ENCODE data around the gene LHPP.

The LHPP gene

DNA sequence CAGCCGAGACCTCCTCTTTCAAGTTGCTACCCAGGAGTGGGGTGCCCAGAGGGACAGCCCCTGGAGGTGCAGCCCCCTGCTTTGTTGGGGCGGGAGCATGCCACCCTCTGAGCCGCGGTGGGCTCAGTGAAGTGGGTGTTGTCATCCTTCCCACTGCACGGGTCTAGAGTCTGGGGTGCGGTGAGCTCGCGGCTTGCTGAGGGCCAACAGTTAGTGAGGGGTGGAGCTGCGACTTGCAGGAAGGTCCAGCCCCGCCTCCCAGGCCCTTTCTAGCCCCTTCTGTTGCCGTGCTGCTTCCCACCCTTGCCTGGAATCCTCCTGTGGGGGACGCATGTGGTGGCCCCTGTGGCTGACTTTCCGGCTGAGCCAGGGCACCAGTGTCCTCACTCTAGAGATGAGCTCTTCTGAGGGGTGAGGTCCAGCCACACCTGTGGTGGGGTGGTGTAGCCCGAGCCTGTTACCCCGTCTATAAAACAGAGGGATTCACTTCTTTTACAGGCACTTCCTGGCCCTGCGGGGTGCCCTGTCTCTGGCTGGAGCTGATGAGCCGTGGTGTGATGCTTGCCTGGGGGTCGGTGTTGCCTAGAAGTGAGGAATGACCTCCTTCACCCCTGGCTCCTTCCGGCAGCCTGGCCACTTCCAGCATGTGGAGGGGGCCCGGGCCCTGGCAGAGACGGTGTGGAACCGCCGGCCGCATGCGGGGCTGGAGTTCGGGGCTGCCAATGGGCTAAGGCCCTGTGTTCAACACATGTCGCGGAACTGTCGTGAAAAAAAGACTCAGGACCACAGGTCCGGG lies 154.6 kb downstream of the LHPP start:
- TF ChIP-seq ARNTL (CRISPR knock-in tag; IDR thresholded peaks at IDR 0.05; ENCODE audit: borderline replicate concordance, low read depth) (no peak), PPARA (CRISPR knock-in tag; IDR thresholded peaks at IDR 0.05; ENCODE audit: borderline replicate concordance) (no peak), GLIS3 (CRISPR knock-in tag; IDR thresholded peaks at IDR 0.05) (no peak), BACH2 (CRISPR knock-in tag; IDR thresholded peaks at IDR 0.05; ENCODE audit: borderline replicate concordance) (no peak), ZNF70 (CRISPR knock-in tag; IDR thresholded peaks at IDR 0.05) (no peak), TOX (CRISPR knock-in tag; IDR thresholded peaks at IDR 0.05; ENCODE audit: borderline replicate concordance) (no peak), ISL1 (CRISPR knock-in tag; IDR thresholded peaks at IDR 0.05) (no peak)
- TF ChIP-seq, protein P1, sequence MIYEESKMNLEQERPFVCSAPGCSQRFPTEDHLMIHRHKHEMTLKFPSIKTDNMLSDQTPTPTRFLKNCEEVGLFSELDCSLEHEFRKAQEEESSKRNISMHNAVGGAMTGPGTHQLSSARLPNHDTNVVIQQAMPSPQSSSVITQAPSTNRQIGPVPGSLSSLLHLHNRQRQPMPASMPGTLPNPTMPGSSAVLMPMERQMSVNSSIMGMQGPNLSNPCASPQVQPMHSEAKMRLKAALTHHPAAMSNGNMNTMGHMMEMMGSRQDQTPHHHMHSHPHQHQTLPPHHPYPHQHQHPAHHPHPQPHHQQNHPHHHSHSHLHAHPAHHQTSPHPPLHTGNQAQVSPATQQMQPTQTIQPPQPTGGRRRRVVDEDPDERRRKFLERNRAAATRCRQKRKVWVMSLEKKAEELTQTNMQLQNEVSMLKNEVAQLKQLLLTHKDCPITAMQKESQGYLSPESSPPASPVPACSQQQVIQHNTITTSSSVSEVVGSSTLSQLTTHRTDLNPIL (CRISPR knock-in tag; IDR thresholded peaks at IDR 0.05; ENCODE audit: low read depth): no peak
- no peak for ATAC-seq

DNA sequence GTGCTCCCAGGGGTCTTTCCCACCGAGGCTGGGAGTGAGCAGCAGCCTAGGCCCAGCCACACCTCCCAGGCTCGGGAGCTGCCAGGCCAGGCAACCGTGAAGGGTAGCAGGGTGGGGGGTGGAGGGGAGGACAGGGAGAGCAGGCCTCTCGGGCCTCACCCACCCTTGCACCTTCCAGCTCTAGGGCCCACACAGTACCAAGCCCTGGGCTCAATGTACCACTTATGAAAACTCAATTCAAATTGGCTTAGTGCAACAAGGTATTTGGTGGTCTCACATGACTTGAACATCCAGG lies 155.2 kb downstream of the LHPP start:
- ATAC-seq: no peak
- TF ChIP-seq TOX (CRISPR knock-in tag; IDR thresholded peaks at IDR 0.05; ENCODE audit: borderline replicate concordance) (no peak), ZNF70 (CRISPR knock-in tag; IDR thresholded peaks at IDR 0.05) (no peak), BACH2 (CRISPR knock-in tag; IDR thresholded peaks at IDR 0.05; ENCODE audit: borderline replicate concordance) (no peak), CSDC2 (CRISPR knock-in tag; IDR thresholded peaks at IDR 0.05) (no peak), ZNF8 (CRISPR knock-in tag; IDR thresholded peaks at IDR 0.05) (no peak), ZFP30 (CRISPR knock-in tag; IDR thresholded peaks at IDR 0.05) (no peak), OSR1 (CRISPR knock-in tag; IDR thresholded peaks at IDR 0.05) (no peak), SNAI2 (CRISPR knock-in tag; IDR thresholded peaks at IDR 0.05) (no peak), TCF4 (CRISPR knock-in tag; IDR thresholded peaks at IDR 0.05; ENCODE audit: borderline replicate concordance) (no peak), ISL1 (CRISPR knock-in tag; IDR thresholded peaks at IDR 0.05) (no peak)
- TF ChIP-seq, protein P1 (CRISPR knock-in tag; IDR thresholded peaks at IDR 0.05; ENCODE audit: low read depth): no peak
- TF ChIP-seq, protein P2, sequence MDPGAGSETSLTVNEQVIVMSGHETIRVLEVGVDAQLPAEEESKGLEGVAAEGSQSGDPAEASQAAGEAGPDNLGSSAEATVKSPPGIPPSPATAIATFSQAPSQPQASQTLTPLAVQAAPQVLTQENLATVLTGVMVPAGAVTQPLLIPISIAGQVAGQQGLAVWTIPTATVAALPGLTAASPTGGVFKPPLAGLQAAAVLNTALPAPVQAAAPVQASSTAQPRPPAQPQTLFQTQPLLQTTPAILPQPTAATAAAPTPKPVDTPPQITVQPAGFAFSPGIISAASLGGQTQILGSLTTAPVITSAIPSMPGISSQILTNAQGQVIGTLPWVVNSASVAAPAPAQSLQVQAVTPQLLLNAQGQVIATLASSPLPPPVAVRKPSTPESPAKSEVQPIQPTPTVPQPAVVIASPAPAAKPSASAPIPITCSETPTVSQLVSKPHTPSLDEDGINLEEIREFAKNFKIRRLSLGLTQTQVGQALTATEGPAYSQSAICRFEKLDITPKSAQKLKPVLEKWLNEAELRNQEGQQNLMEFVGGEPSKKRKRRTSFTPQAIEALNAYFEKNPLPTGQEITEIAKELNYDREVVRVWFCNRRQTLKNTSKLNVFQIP (CRISPR knock-in tag; IDR thresholded peaks at IDR 0.05; ENCODE audit: borderline replicate concordance, low read depth): no peak
- TF ChIP-seq, protein P3, sequence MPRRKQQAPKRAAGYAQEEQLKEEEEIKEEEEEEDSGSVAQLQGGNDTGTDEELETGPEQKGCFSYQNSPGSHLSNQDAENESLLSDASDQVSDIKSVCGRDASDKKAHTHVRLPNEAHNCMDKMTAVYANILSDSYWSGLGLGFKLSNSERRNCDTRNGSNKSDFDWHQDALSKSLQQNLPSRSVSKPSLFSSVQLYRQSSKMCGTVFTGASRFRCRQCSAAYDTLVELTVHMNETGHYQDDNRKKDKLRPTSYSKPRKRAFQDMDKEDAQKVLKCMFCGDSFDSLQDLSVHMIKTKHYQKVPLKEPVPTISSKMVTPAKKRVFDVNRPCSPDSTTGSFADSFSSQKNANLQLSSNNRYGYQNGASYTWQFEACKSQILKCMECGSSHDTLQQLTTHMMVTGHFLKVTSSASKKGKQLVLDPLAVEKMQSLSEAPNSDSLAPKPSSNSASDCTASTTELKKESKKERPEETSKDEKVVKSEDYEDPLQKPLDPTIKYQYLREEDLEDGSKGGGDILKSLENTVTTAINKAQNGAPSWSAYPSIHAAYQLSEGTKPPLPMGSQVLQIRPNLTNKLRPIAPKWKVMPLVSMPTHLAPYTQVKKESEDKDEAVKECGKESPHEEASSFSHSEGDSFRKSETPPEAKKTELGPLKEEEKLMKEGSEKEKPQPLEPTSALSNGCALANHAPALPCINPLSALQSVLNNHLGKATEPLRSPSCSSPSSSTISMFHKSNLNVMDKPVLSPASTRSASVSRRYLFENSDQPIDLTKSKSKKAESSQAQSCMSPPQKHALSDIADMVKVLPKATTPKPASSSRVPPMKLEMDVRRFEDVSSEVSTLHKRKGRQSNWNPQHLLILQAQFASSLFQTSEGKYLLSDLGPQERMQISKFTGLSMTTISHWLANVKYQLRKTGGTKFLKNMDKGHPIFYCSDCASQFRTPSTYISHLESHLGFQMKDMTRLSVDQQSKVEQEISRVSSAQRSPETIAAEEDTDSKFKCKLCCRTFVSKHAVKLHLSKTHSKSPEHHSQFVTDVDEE (CRISPR knock-in tag; IDR thresholded peaks at IDR 0.05): no peak
- TF ChIP-seq, protein P4, sequence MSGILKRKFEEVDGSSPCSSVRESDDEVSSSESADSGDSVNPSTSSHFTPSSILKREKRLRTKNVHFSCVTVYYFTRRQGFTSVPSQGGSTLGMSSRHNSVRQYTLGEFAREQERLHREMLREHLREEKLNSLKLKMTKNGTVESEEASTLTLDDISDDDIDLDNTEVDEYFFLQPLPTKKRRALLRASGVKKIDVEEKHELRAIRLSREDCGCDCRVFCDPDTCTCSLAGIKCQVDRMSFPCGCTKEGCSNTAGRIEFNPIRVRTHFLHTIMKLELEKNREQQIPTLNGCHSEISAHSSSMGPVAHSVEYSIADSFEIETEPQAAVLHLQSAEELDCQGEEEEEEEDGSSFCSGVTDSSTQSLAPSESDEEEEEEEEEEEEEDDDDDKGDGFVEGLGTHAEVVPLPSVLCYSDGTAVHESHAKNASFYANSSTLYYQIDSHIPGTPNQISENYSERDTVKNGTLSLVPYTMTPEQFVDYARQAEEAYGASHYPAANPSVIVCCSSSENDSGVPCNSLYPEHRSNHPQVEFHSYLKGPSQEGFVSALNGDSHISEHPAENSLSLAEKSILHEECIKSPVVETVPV (CRISPR knock-in tag; IDR thresholded peaks at IDR 0.05): no peak
- TF ChIP-seq, protein P5, sequence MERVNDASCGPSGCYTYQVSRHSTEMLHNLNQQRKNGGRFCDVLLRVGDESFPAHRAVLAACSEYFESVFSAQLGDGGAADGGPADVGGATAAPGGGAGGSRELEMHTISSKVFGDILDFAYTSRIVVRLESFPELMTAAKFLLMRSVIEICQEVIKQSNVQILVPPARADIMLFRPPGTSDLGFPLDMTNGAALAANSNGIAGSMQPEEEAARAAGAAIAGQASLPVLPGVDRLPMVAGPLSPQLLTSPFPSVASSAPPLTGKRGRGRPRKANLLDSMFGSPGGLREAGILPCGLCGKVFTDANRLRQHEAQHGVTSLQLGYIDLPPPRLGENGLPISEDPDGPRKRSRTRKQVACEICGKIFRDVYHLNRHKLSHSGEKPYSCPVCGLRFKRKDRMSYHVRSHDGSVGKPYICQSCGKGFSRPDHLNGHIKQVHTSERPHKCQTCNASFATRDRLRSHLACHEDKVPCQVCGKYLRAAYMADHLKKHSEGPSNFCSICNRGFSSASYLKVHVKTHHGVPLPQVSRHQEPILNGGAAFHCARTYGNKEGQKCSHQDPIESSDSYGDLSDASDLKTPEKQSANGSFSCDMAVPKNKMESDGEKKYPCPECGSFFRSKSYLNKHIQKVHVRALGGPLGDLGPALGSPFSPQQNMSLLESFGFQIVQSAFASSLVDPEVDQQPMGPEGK (CRISPR knock-in tag; IDR thresholded peaks at IDR 0.05; ENCODE audit: borderline replicate concordance): no peak

Measured in SK-N-SH treated with all-trans-retinoic acid at 6 μM for 48 hours (cell line).